A673 (cell line): ENCODE measurements around the gene P2RY2. TPM values are rescaled to one million over a fixed set of nuclear protein-coding genes. Genes with fewer than 3 reads are reported as not detected.

Source experiments
- BruUV-seq: library from RNA; stranded (reverse); fragments of 400-500 nt; replicated peaks from 2 replicates; lab custom pipeline; 2021; lab: Mats Ljungman, UMichigan
- CTCF ChIA-PET: fragments of 300-600 bp; sonication (Branson Sonifier 250); formaldehyde crosslinking; loops from one replicate; lab custom pipeline; 2022; ENCODE audit warnings: antibody characterized with exemption; lab: Charles Lee
- POLR2A ChIA-PET: fragments of 300-600 bp; sonication (Branson Sonifier 250); formaldehyde crosslinking; loops from one replicate; lab custom pipeline; 2022; ENCODE audit warnings: antibody characterized with exemption; ENCODE audit not compliant: low non-redundant PET; lab: Charles Lee
- DNase-seq: peaks from one replicate; pipeline ENCODE4 v3.0.0-alpha.2; 2015; ENCODE audit warnings: low spot score
- H3K27ac ChIP-seq: fragments of 200-600 bp; sonication (generic); 2 replicates; pipeline ENCODE4 v1.5.1; 2016; ENCODE audit warnings: mixed run types, low read depth, mild to moderate bottlenecking, mixed read lengths, antibody characterized with exemption, low read length; ENCODE audit not compliant: poor library complexity, severe bottlenecking
- H3K27me3 ChIP-seq: fragments of 200-600 bp; sonication (generic); replicated peaks from 2 replicates; pipeline ENCODE4 v1.6.1; 2017; ENCODE audit warnings: mixed run types, low read depth, mild to moderate bottlenecking, mixed read lengths, antibody characterized with exemption, low read length; ENCODE audit not compliant: insufficient read depth, poor library complexity
- H3K36me3 ChIP-seq: fragments of 200-600 bp; sonication (generic); 2 replicates; pipeline ENCODE4 v1.6.1; 2016; ENCODE audit warnings: mixed run types, mild to moderate bottlenecking, mixed read lengths, antibody characterized with exemption, low read length; ENCODE audit not compliant: insufficient read depth, poor library complexity, severe bottlenecking
- H3K4me1 ChIP-seq: fragments of 200-600 bp; sonication (generic); 2 replicates; pipeline ENCODE4 v1.6.1; 2017; ENCODE audit warnings: mixed run types, mild to moderate bottlenecking, mixed read lengths, antibody characterized with exemption, low read length; ENCODE audit not compliant: insufficient read depth, poor library complexity, severe bottlenecking
- H3K4me3 ChIP-seq: fragments of 200-600 bp; sonication (generic); 2 replicates; pipeline ENCODE4 v1.5.1; 2016; ENCODE audit warnings: low read depth, mixed run types, mild to moderate bottlenecking, mixed read lengths, low read length; ENCODE audit not compliant: poor library complexity, severe bottlenecking
- H3K9me3 ChIP-seq: fragments of 200-600 bp; sonication (generic); 2 replicates; pipeline ENCODE4 v1.6.1; 2016; ENCODE audit warnings: mixed run types, low read depth, mild to moderate bottlenecking, mixed read lengths, antibody characterized with exemption, low read length; ENCODE audit not compliant: poor library complexity, severe bottlenecking
- EZH2 ChIP-seq: fragments of 200-600 bp; sonication (generic); IDR thresholded peaks from 2 replicates; pipeline ENCODE4 v1.6.1; 2017; ENCODE audit warnings: borderline replicate concordance, low read depth, mild to moderate bottlenecking, mixed read lengths, antibody characterized with exemption, low read length; ENCODE audit not compliant: poor library complexity, severe bottlenecking
- intact Hi-C: fragments of 100-400 bp; cut with micrococcal nuclease; formaldehyde crosslinking; loops from one replicate; pipeline ENCODE4 v1.10.0; 2022; ENCODE audit not compliant: unreplicated experiment
- total RNA-seq: library from RNA; stranded (reverse); gene quantifications from 2 replicates; pipeline ENCODE4 v1.2.3, GENCODE V29; 2021
- TF ChIP-seq, protein P1 (sequence below): fragments of 300-800, 200-600 bp; sonication (generic); conservative IDR thresholded peaks from 2 replicates; pipeline ENCODE4 v1.5.1; 2017; ENCODE audit warnings: low read depth, mild to moderate bottlenecking, antibody characterized with exemption, low read length, moderate library complexity, mixed read lengths

The P2RY2 gene
- total RNA-seq, 1 experiment from 2014 or later = not detected

DNA sequence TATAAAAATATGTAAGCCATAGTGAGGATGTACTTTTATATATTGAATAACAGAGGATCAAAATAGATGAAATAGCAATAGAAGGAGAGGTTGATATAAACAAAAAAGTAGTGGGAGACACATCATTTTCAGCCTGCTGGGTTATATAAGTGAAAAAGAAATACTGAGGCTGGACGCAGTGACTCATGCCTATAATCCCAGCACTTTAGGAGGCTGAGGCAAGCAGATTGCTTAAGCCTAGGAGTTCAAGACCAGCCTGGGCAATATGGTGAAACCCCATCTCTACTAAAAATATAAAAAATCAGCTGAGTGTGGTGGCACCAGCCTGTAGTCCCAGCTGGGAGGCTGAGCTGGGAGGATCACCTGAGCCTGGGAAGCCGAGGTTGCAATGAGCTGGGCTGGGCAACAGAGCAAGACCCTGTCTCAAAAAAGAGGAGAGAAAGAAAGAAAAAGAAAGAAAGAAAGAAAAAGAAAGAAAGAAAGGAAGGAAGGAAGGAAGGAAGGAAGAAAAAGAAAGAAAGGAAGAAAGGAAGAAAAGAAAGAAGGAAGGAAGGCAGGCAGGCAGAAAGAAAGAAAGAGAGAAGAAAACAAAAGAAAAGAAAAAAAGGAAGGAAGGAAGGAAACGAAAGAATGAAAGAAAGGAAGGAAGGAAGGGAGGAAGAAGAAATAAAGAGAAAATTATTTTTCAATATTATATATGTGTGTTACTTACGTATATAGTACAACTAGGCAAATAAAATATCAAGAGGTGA is 7.0 kb upstream of the P2RY2 start:
- POLR2A ChIA-PET = no interaction called here
- Histone ChIP-seq H3K36me3 (no peaks in the 10 kb centered on the region), H3K9me3 (no peaks in the 10 kb centered on the region), H3K27ac (no peak overlapping the region), H3K27me3 (no peaks in the 10 kb centered on the region), H3K4me1 (no peaks in the 10 kb centered on the region), H3K4me3 (no peak overlapping the region)
- intact Hi-C loops = no loop called here
- DNase-seq = no peak
- CTCF ChIA-PET = no interaction called here
- TF ChIP-seq, protein P1, sequence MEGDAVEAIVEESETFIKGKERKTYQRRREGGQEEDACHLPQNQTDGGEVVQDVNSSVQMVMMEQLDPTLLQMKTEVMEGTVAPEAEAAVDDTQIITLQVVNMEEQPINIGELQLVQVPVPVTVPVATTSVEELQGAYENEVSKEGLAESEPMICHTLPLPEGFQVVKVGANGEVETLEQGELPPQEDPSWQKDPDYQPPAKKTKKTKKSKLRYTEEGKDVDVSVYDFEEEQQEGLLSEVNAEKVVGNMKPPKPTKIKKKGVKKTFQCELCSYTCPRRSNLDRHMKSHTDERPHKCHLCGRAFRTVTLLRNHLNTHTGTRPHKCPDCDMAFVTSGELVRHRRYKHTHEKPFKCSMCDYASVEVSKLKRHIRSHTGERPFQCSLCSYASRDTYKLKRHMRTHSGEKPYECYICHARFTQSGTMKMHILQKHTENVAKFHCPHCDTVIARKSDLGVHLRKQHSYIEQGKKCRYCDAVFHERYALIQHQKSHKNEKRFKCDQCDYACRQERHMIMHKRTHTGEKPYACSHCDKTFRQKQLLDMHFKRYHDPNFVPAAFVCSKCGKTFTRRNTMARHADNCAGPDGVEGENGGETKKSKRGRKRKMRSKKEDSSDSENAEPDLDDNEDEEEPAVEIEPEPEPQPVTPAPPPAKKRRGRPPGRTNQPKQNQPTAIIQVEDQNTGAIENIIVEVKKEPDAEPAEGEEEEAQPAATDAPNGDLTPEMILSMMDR = no peak
- no peak for TF ChIP-seq EZH2
- BruUV-seq = no TSS peak

DNA sequence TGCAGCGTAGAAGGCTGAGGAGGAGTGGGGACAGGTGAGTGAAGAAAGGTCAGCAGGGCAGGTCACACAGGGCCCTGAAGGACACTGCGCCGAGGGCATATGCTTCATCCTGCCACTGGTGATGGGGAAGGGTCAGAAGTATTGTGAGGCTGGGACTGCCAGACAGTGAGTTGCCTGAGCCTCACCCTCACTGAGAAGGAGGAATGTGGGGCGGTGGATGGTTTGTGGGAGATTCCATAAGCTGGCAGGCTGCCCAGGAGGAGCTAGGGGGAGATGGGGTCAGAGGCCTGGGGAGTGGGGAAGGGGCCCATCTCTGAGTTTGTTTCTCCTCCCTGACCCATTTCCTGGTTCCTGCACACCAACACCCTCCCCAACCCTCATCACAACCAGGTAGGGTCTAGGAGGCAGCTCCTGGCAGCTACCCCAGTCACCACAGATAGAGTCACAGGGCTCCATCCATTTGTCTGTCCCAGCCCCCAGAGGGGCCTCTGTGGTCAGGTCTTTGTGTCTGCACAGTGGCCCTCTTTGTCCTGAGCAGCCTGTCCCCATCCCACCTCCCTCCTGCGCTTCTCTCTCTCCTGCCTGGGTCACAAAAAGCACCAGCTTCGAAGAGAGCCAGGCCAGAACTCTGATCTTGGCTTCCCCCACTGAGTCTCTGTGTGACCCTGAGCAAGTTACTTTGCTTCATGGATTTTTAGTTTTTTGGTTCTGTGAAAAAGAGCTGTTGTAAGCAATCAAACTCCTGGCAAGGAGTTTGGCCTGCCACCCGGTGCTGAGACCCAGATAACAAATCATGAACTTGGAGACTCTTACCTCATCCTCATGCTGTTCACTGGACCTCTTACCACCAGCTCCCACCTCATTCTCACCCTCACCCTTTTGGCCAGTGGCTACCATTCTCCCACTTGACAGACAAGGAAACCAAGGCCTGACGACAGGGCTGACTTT is 4.6 kb upstream of the P2RY2 start:
- POLR2A ChIA-PET = no interaction called here
- no peaks in the 10 kb centered on the region for H3K9me3 ChIP-seq
- intact Hi-C loops = no loop called here

More for the DNA sequence above, 4.6 kb upstream of the P2RY2 start:
- no peak overlapping the region for H3K4me3 ChIP-seq
- DNase-seq = no peak
- CTCF ChIA-PET = interaction anchor here (0.6 kb wide), 1 partner anchor 122 kb away, joined by 3 read pairs; no protein-coding TSS in a partner anchor
- TF ChIP-seq, protein P1 = no peak
- TF ChIP-seq EZH2 = no peak
- no peaks in the 10 kb centered on the region for H3K27me3 ChIP-seq
- no TSS peak for BruUV-seq
- peaks cover 3% of the 10 kb centered on the region for H3K4me1 ChIP-seq
- no peaks in the 10 kb centered on the region for H3K36me3 ChIP-seq
- H3K27ac ChIP-seq = no peak overlapping the region
